Measurements from ENCODE around the gene DAB2IP.

DAB2IP gene

GRCh38 chr9:121797081-121797480 is 145.6 kb downstream of the DAB2IP start:
- Histone ChIP-seq H3K79me2 (ENCODE audit: low read length) (no peaks in the 10 kb centered on the region), H3K36me3 (replicated peaks; ENCODE audit: low read depth, low read length) (no peaks in the 10 kb centered on the region), H3K27ac (ENCODE audit: low read length) (no peak overlapping the region), H3K9me3 (ENCODE audit: insufficient read depth, low read length) (no peaks in the 10 kb centered on the region), H2AFZ (ENCODE audit: low read depth, low read length) (no peak overlapping the region), H3K4me3 (ENCODE audit: low read length) (no peak overlapping the region), H3K4me2 (ENCODE audit: low read length) (no peak overlapping the region), H3K4me1 (ENCODE audit: low read length) (no peaks in the 10 kb centered on the region), H4K20me1 (ENCODE audit: insufficient read depth, low read length) (no peaks in the 10 kb centered on the region), H3K9ac (ENCODE audit: low read length) (no peak overlapping the region), H3K27me3 (ENCODE audit: low read depth, low read length) (peaks cover 8% of the 10 kb centered on the region)
- TF ChIP-seq CTCF (IDR thresholded peaks at IDR 0.05; ENCODE audit: low read depth, low read length) (no peak), EZH2phosphoT487 (IDR thresholded peaks at IDR 0.05; ENCODE audit: low read depth) (no peak)

- no peak overlapping the region for H3K27ac ChIP-seq (ENCODE audit: low read length)
- no peak overlapping the region for H3K4me2 ChIP-seq (ENCODE audit: low read length)
- TF ChIP-seq EZH2phosphoT487 (IDR thresholded peaks at IDR 0.05; ENCODE audit: low read depth) (no peak), CTCF (IDR thresholded peaks at IDR 0.05; ENCODE audit: low read depth, low read length) (no peak)
- H3K27me3 ChIP-seq (ENCODE audit: low read depth, low read length) = peaks cover 18% of the 10 kb centered on the region
- H3K79me2 ChIP-seq (ENCODE audit: low read length) = no peaks in the 10 kb centered on the region
- no peak overlapping the region for H3K9ac ChIP-seq (ENCODE audit: low read length)
- no peaks in the 10 kb centered on the region for H3K36me3 ChIP-seq (replicated peaks; ENCODE audit: low read depth, low read length)
- no peaks in the 10 kb centered on the region for H3K4me1 ChIP-seq (ENCODE audit: low read length)
- H3K4me3 ChIP-seq (ENCODE audit: low read length) = no peak overlapping the region
- no peak overlapping the region for H2AFZ ChIP-seq (ENCODE audit: low read depth, low read length)
- H4K20me1 ChIP-seq (ENCODE audit: insufficient read depth, low read length) = no peaks in the 10 kb centered on the region
- no peaks in the 10 kb centered on the region for H3K9me3 ChIP-seq (ENCODE audit: insufficient read depth, low read length)
Measured at GRCh38 chr9:121798941-121799340, 147.5 kb downstream of the DAB2IP start.

GRCh38 chr9:121800376-121800775 is 148.9 kb downstream of the DAB2IP start:
- no peak overlapping the region for H3K4me2 ChIP-seq (ENCODE audit: low read length)
- TF ChIP-seq EZH2phosphoT487 (IDR thresholded peaks at IDR 0.05; ENCODE audit: low read depth) (no peak), CTCF (IDR thresholded peaks at IDR 0.05; ENCODE audit: low read depth, low read length) (no peak)

GRCh38 chr9:121801579-121801978 is 150.1 kb downstream of the DAB2IP start:
- no peak overlapping the region for H3K27ac ChIP-seq (ENCODE audit: low read length)
- no peaks in the 10 kb centered on the region for H3K36me3 ChIP-seq (replicated peaks; ENCODE audit: low read depth, low read length)
- H3K9ac ChIP-seq (ENCODE audit: low read length) = no peak overlapping the region
- TF ChIP-seq EZH2phosphoT487 (IDR thresholded peaks at IDR 0.05; ENCODE audit: low read depth) (no peak), CTCF (IDR thresholded peaks at IDR 0.05; ENCODE audit: low read depth, low read length) (no peak)
- no peak overlapping the region for H3K4me2 ChIP-seq (ENCODE audit: low read length)
- H3K79me2 ChIP-seq (ENCODE audit: low read length) = no peaks in the 10 kb centered on the region
- no peaks in the 10 kb centered on the region for H4K20me1 ChIP-seq (ENCODE audit: insufficient read depth, low read length)
- no peak overlapping the region for H2AFZ ChIP-seq (ENCODE audit: low read depth, low read length)
- no peaks in the 10 kb centered on the region for H3K9me3 ChIP-seq (ENCODE audit: insufficient read depth, low read length)
- no peak overlapping the region for H3K4me3 ChIP-seq (ENCODE audit: low read length)
- H3K27me3 ChIP-seq (ENCODE audit: low read depth, low read length) = peaks cover 18% of the 10 kb centered on the region
- H3K4me1 ChIP-seq (ENCODE audit: low read length) = no peaks in the 10 kb centered on the region

More at GRCh38 chr9:121800376-121800775, 148.9 kb downstream of the DAB2IP start:
- Histone ChIP-seq H3K27ac (ENCODE audit: low read length) (no peak overlapping the region), H3K4me1 (ENCODE audit: low read length) (no peaks in the 10 kb centered on the region), H3K79me2 (ENCODE audit: low read length) (no peaks in the 10 kb centered on the region), H3K4me3 (ENCODE audit: low read length) (no peak overlapping the region), H3K9ac (ENCODE audit: low read length) (no peak overlapping the region), H3K36me3 (replicated peaks; ENCODE audit: low read depth, low read length) (no peaks in the 10 kb centered on the region), H3K9me3 (ENCODE audit: insufficient read depth, low read length) (no peaks in the 10 kb centered on the region), H3K27me3 (ENCODE audit: low read depth, low read length) (peaks cover 18% of the 10 kb centered on the region), H4K20me1 (ENCODE audit: insufficient read depth, low read length) (no peaks in the 10 kb centered on the region), H2AFZ (ENCODE audit: low read depth, low read length) (no peak overlapping the region)

Data from OCI-LY3 (cell line).